Stimulated activated CD4-positive, alpha-beta T cell treated with anti-CD3 and anti-CD28 coated beads, Interleukin-2, amount 100 ng/mL, for 4 hours (primary cell): Measurements from ENCODE around the gene SPHK1.
"Not testable (repeated sequence)": the region's sequence is repeated elsewhere in the genome, so short reads cannot be mapped to it uniquely, and the experiment has no call there.

Source experiments
- DNase-seq: peaks from one replicate; pipeline ENCODE4 v3.0.0-alpha.2; 2020; ENCODE audit warnings: low read depth

SPHK1 gene, protein sequence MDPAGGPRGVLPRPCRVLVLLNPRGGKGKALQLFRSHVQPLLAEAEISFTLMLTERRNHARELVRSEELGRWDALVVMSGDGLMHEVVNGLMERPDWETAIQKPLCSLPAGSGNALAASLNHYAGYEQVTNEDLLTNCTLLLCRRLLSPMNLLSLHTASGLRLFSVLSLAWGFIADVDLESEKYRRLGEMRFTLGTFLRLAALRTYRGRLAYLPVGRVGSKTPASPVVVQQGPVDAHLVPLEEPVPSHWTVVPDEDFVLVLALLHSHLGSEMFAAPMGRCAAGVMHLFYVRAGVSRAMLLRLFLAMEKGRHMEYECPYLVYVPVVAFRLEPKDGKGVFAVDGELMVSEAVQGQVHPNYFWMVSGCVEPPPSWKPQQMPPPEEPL

DNA sequence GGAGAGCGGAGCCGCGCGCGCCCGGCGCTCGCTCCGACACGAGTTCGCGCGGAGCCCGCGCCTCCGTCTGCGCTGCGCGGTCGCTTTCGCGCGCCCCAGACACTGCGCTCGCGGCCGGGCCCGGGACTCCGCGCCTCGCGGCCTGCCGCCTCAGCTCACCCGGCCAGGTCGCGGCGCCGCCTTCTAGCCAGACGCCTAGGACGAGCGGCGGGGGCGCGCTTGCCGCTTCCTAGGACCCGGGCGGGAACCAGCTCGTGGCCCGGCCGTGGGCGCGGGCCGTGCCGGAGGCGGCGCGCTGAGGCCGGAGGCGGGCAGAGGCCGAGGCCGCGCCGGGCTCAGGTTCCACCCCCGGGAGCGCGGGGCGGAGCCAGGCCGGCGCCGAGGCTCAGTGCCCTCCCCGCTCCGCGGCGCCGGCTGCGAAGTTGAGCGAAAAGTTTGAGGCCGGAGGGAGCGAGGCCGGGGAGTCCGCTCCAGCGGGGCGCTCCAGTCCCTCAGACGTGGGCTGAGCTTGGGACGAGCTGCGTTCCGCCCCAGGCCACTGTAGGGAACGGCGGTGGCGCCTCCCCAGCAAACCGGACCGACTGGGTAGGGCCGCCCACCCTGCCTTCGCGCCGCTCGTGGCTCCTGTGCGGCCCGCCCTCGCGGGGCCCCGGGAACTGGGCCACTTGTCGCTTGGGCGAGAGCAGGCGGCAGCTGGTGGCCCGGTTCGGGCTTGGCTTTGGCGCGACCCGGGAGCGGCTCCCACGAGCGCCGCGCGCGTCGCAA lies at the start of gene SPHK1:
Gene SPHK1 (plus strand): TSS at position 388 of the 765 bp plus-strand sequence. CDS start 1,036 bp downstream, outside the sequence.
- peak; percentile 55 for DNase-seq

DNA sequence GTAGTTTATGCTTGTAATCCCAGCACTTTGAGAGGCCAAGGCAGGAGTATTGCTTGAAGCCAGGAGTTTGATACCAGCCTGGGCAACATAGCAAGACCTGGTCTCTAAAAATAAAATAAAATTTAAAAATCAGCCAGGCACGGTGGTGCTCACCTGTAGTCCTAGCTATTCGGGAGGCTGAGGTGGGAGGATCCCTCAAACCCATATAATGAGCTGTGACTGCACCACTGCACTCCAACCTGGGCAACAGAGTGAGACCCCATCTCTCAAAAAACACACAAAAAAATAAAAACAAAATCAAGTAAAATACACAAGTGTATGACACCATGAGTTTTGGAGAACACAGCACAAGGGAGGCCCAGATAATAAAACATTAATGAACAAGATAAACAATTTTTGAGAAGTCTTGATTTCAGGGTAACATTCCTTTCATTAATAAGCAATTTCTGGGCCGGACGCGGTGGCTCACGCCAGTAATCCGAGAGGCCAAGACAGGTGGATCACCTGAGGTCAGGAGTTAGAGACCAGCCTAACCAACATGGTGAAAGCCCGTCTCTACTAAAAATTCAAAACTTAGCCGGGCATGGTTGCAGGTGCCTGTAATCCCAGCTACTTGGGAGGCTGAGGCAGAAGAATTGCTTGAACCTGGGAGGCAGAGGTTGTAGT lies 48.6 kb upstream of the SPHK1 start:
- DNase-seq = no peak

DNA sequence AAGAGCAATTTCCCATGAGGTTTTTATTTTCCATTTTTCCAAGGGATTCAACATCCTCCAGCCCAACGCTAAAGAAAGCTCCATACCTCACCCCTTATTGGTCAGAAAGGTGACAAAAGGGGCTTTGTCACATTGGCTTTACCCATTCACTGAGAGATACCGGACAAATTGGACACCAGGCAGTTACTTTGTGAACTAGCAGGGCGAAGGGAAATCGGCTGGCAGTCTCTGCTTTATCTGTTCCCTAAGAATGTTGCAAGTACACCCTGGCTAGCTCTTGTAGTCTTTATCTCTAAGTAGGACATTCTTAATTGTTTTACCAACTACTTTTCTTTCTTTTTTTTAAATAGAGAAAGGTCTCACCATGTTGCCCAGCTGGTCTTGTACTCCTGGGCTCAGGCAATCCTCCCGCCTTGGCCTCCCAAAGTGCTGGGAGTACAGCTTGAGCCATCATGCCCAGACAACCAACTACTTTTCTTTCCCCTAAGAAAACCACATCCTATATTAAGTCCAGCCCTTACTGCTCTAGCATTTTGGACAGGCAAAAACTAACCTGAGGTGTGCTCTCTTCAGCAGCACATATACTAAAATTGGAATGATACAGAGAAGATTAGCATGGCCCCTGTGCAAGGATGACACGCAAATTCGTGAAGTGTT lies 47.5 kb upstream of the SPHK1 start:
- DNase-seq = no peak

DNA sequence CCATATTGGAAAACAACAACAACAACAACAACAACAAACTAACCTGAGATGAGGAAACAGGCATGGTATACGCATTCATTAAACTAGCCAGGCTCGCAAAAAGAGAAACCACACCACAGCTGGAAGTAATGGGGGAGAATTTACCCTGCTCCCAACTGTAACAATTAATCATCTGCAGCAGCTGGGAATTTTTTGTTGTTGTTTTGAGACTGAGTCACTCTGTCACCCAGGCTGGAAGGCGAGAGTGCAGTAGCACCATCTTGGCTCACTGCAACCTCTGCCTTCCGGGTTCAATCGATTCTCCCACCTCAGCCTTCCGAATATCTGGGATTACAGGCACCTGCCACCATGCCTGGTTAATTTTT lies 47.0 kb upstream of the SPHK1 start:
- no peak for DNase-seq

DNA sequence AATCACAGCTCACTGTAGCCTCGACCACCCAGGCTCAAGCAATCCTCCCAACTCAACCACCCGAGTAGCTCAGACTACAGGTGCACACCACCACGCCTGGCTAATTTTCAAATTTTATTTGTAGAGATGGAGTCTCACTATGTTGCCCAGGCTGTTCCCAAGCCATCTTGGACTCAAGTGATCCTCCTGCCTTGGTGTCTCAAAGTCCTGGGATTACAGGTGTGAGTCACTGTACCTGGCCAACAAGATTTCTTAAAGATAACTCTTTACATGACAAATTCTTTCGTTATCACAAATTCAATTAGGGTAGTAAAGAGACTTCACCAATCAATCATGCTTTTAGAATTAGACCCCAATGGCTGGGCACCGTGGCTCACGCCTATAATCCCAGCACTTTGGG lies 43.1 kb upstream of the SPHK1 start:
- no peak for DNase-seq

DNA sequence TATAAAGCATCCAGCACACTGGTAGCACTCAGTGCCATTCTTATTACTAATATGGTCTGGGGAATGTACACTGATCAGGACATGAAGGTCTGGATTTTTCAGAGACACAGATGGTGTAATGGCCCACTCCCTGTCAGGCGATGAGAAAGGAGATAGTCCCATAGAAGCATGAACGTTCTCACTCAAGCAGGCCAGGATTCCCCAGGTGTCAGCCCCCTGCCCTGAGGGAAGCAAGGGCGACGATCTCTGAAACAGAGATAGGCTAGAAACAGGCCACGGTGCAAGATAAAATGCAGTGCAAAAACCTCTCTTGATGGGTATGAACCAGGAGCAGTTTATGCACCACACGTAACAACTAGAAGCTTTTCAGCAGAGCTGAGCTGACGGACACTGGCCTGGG lies 41.3 kb upstream of the SPHK1 start:
- DNase-seq = no peak

DNA sequence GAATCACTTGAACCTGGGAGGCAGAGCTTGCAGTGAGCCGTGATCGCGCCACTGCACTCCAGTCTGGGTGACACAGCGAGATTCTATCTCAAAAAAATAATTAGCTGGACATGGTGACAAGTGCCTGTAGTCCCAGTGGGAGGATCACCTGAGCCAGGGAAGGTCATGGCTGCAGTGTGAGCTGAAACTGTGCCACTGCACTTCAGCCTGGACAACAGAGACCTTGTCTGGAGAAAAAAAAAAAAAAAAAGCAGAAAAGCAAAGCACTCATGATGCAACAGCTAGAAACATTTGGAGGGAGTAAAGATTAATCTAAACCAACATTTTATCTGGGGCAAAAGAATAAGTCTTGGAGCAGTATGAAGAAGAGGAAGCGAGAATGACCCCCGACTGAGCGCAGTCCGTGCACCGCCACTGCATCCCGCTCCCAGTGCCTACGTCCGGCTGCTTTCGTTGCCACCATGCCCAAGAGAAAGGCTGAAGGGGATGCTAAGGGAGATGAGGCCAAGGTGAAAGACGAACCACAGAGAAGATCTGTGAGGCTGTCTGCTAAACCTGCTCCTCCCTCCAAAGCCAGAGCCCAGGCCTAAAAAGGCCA lies 38.9 kb upstream of the SPHK1 start:
- no peak for DNase-seq

DNA sequence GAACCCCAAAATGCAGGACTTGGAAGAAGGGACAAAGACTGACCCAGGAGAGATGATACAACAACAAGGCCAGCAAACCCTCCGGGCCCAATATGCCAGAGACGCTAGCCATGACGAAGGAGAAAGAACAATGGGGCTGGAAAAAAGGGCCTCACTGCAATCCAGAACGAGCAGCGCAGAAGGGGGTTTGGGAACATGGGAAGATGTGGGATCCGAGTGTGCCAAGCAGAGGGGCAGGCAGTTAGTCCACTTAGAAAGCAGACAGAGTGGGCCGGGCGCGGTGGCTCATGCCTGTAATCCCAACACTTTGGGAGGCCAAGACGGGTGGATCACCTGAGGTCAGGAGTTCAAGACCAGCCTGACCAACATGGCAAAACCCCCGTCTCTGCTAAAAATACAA lies 37.5 kb upstream of the SPHK1 start:
- DNase-seq = not testable (repeated sequence)

DNA sequence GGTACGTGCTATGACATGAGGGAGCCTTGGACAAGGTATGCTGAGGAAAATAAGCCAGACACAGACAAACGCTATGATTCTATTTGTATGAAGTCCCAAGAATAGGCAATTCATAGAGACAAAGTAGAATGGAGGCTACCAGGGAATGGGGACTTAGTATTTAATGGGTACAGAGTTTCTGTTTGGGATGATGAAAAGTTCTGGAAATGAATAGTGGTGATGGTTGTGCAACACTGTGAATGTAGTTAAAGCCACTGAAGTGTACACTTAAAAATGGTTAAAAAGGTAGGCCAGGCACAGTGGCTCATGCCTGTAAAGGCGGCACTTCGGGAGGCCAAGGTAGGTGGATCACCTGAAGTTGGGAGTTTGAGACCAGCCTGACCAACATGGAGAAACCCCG lies 33.9 kb upstream of the SPHK1 start:
- DNase-seq = no peak

DNA sequence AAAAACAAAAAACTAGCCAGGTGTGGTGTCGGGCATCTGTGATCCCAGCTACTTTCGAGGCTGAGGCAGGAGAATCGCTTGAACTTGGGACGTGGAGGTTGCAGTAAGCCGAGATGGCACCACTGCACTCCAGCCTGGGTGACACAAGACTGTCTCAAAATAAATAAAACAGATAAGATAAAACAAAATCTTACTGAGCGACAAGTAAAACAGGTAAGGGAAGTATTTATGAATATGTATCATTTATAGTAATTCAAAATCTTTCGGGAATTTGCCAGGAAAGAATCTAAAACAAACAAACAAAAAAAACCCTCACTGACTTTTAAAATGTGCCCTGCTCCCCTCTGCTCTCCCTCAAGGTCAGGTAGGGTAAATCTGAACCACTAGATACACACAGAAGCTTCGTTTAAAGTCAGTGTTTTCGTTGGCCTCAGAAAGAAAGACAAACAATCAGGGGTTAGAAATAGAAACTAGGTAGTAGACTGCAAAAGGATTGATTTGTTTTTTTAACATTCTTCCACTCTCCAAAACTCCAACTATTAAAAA lies 32.8 kb upstream of the SPHK1 start:
- DNase-seq = no peak

DNA sequence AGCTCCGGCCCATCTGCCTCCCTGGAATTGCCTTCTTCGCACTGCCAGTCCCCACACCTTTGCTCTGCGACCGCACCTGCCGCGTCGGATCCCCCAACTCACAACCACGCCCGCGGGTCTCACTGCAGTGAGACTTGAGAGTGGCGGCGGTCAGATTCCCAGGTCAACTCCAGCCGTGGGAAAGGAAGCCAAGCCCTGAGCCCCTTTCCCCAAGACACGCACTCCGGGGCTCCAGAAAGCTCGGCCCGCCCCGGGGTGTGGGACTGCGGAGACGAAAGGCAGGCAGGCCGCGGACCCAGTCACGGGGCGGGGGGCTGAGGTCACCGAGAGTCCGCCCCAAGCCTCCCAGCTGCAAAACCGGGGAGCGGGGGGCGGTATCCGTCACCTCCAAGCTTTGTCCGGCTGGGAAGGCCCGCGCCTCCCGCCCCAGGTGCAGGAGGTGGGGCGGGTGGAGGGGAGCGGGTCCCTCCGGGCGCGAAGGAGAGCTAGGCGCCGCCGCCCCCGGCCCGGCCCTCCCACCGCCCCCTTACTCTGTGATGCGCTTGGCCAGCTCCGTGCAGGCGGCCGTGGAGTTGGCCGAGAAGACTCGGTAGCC lies 31.3 kb upstream of the SPHK1 start:
- DNase-seq = no peak

DNA sequence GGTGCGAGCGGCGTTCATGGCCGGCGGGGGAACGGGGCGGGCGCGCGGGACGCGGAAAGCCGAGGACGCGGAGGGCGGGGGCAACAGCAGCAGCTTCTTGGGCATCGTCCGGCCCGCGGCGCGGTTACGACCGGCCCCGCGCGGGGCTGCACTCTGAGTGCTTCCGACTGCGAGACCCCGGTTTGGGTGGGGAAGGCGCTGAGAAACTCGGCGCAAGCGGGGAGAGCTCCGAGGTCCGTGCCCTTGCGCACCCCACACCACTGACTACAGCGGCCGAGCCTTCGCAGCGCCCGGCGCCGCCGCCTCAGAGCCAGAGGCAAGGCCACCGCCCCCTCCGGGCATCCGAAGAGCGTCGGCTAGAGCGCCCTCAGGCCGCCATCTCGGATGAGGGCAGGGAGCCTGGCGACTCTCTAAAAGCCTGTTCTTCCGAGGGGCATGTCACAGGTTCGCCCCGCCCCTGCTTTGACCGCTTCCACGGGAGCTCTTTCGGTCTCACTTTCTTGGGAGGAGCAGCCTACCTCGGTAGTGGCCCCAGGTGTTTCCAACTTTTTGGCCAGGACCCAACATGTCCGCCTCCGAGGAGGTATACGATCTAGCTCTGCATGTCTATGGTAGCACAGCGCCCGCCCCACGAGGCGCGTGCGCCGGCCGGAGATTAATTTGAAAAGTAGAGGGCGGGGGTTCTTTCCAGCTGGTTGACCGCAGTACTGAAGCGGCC lies 30.7 kb upstream of the SPHK1 start, which contains the start of gene PRPSAP1:
Gene PRPSAP1 (minus strand): TSS at position 318 of the 718 bp plus-strand sequence. CDS start 213 bp downstream, at position 105.
- peak; percentile 64 for DNase-seq

DNA sequence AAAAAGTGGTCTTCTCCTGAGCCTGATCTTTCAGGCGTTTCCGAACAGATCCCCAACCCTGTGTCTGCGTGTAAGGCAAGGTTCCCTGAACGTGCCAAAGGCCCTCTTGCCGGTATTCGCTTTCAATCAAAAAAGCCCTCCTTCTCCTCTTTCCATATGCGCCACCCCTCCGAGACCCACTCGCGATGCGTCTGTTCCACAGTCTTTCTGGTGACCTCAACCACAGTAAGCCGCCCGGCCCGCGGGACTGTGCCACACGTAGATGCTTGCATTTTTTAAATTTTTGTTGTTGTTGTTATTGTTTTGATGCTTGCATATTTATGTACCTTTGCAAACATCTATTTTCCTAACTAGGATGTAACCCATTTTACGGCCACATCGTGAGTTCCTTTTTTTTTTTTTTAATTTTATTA lies 30.1 kb upstream of the SPHK1 start:
- DNase-seq = no peak

DNA sequence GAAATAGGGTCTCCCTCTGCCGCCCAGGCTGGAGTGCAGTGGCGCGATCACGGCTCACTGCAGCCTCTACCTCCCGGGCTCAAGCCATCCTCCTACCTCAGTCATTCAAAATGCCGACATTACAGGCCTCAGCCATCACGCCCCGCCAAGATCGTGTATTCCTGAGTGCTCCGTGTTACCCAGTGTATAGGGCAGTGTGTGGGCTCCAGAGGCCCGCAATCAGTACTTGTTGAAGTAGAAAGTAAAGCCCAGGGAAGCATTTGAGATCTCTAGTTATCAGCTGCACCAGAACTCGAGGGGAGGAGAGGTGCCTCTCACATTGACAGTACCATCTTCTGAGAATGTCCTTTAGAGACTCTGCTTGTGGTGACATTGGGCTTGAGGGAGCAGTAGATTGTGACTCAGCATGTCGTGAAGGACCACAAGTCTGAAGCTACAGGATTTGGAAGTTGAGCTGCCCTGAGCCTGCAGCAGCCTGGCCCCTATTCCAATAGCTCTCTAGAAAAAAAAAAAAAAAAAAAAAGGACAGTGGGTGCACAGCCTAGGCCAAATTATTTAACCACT lies 29.6 kb upstream of the SPHK1 start:
- DNase-seq = no peak

DNA sequence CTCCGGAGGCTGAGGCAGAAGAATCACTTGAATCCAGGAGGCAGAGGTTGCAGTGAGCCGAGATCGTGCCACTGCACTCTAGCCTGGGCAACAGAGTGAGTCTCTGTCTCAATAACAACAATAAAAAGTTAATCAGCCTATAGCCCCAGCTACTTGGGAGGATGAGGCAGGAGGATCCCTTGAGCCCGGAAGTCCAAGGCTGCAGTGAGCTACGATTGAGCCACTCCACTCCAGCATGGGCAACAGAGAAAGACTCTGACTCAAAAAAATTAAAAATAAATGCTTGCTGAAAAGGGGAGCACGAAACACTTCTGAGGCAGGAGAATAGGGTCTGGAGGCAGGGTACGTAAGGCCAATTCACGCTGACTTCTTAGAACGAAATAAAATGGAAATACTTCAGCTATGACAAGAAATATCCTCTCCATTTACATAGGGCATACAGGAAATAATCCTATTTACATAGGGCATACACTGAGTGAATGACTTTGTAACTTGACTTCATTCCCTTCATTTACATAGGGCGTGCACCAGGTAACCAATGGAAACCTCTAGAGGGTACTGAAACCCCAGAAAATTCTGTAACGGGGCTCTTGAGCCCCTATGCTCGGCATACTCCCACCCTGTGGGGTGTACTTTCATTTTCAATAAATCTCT lies 27.5 kb upstream of the SPHK1 start:
- no peak for DNase-seq

DNA sequence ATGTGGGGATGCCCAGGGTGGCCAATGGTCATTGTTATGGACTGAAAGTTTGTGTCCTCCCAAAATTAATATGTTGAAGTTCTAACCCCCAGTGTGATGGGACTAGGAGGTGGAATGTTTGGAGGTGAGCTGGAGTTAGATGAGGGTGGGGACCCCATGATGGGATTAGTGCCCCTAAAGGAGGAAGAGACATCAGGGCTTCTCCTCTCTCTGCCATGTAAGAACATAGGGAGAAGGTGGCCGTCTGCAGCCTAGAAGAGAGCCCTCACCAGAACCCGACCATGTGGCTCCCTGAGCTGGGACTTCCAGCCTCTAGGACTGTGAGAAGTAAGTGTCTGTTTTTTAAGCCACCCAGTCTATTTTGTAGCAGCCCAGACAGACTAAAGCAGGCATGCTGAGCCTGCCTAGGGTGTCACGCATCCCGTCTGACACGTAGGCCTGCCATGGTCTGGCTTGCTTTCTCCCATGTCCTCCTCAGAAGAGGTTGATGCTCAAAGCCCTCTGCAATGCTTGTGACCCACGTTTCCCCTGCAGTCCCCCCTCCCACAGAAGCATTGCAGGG lies 26.7 kb upstream of the SPHK1 start:
- no peak for DNase-seq

DNA sequence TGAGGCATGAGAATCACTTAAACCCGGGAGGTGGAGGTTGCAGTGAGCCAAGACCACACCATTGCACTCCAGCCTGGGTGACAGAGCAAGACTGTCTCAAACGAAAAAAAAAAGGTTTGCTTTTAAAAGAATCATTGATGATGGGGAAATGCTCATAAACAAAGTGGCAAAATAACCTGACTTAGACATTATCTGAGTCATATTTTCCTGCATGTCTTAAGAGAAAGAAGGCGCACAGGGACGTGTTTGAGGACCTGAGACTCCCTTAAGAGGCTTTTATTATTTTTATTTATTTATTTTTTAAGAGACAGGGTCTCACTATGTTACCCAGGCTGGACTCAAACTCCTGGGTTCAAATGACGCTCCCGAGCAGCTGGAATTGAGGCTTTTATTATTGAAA lies 25.0 kb upstream of the SPHK1 start:
- DNase-seq = no peak

DNA sequence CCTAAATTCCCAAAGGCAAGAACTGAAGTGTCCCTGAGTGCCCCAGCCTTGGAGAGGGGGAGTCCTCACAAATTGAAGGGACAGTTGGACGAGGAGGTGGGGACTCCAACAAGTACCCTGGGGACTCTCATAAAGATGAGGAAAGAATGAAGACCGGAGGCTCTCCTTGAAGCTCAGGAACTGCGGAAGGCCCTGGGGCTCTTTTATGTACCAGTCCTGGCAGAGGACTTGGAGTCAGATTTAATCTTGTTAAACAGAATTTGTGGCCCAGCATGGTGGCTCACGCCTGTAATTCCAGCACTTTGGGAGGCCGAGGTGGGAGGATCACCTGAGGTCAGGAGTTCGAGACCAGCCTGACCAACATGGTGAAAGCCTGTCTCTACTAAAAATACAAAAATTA lies 24.6 kb upstream of the SPHK1 start:
- not testable (repeated sequence) for DNase-seq

DNA sequence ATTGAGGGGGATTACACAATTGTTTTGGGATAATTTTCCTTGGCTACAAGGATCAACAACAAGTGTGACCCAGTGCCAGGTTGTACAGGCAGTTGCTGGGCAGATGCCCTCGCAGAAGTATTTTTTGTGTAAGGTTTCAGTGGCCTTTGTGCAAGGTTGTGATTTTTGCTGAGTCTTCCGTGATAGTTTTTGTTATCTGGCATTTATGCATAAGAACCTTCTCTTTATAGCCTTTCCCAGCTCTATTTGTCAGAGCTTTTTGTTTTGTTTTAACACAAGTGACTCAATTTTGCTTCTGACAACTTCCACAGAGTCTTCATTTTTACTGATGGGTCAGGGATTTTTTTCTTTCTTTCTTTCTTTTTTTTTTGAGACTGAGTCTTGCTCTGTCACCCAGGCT lies 23.9 kb upstream of the SPHK1 start:
- DNase-seq = no peak
